ES-I3 (cell line): ENCODE results near the gene OR14J1.
"Not testable (repeated sequence)": the region's sequence is repeated elsewhere in the genome, so short reads cannot be mapped to it uniquely, and the experiment has no call there.

ENCODE experiments used
- H3K36me3 ChIP-seq: 2 replicates; pipeline ENCODE4 v1.6.1; 2013; ENCODE audit warnings: mild to moderate bottlenecking, low read length, control low read depth, moderate library complexity; ENCODE audit not compliant: insufficient read depth
- H3K4me1 ChIP-seq: 2 replicates; pipeline ENCODE4 v1.6.1; 2013; ENCODE audit warnings: mild to moderate bottlenecking, control low read depth, low read length; ENCODE audit not compliant: insufficient read depth
- H3K9ac ChIP-seq: 2 replicates; pipeline ENCODE4 v1.6.1; 2013; ENCODE audit warnings: low read depth, mild to moderate bottlenecking, low read length, moderate library complexity
- H3K9me3 ChIP-seq: 2 replicates; pipeline ENCODE4 v1.6.1; 2013; ENCODE audit warnings: mild to moderate bottlenecking, low read length, moderate library complexity; ENCODE audit not compliant: control insufficient read depth, insufficient read depth

OR14J1 gene, protein sequence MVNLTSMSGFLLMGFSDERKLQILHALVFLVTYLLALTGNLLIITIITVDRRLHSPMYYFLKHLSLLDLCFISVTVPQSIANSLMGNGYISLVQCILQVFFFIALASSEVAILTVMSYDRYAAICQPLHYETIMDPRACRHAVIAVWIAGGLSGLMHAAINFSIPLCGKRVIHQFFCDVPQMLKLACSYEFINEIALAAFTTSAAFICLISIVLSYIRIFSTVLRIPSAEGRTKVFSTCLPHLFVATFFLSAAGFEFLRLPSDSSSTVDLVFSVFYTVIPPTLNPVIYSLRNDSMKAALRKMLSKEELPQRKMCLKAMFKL

DNA sequence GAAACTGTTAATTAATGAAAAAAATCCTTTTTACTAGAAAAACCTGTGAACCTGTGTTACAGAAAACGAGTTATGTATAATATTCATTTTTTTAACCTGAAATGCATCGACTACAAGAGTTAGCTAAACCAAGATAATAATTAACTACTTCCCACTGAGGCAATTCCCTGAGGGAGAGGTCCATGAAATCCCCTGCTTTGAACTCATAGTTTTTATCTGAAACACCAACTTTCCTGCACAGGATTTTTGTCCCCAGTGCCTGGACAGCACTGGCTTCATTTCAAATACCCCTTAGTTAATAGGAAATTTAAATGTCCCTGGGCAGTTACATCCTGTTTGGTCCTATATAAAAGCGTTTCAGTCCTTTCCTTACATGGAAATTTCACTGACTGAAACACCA, at the start of gene OR14J1:
TSS of gene OR14J1 (plus strand) at position 386 of the 400 bp plus-strand sequence. CDS start 4,989 bp downstream, outside the sequence.
- Histone ChIP-seq H3K36me3 (no peaks in the 10 kb centered on the region), H3K9me3 (no peaks in the 10 kb centered on the region), H3K9ac (no peak within 1 kb of the TSS), H3K4me1 (no peaks in the 10 kb centered on the region)

DNA sequence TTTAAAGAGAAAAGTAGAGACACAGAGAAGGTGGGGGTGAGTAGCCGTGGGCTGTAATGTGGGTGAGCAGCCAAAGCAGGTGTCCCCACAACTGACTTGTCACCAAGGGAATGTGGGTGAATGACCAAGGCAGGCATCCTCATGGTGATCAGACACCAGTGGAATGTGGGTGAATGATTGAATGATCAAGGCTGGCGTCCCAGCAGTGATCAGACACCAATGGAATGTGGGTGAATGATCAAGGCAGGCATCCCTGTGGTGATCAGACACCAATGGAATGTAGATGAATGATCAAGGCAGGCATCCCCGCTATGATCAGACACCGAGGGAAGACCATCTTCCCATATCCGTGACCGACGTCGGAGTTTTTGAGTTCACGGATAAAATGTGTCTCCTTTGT, 49.8 kb upstream of the OR14J1 start:
- Histone ChIP-seq H3K4me1 (no peaks in the 10 kb centered on the region), H3K9me3 (no peaks in the 10 kb centered on the region), H3K9ac (no peak overlapping the region), H3K36me3 (no peaks in the 10 kb centered on the region)

DNA sequence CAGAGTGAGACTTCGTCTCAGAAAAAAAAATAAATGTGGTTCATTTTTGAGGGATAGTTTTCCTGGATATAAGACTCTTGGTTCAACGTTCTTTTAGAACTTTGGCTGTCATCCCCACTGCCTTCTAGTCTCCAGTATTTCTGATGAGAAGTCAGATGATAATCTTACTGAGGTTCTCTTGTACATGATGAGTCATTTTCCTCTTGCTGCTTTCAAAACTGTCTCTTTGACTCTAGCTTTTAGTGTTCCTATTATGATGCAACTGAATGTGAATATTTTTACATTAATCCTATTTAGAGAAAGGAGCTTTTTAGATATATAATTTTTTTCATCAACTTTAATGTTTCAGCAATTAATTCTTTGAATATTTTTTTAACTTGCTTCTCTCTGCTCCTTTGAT, 46.0 kb upstream of the OR14J1 start:
- Histone ChIP-seq H3K36me3 (no peaks in the 10 kb centered on the region), H3K9ac (no peak overlapping the region), H3K9me3 (no peaks in the 10 kb centered on the region), H3K4me1 (no peaks in the 10 kb centered on the region)

DNA sequence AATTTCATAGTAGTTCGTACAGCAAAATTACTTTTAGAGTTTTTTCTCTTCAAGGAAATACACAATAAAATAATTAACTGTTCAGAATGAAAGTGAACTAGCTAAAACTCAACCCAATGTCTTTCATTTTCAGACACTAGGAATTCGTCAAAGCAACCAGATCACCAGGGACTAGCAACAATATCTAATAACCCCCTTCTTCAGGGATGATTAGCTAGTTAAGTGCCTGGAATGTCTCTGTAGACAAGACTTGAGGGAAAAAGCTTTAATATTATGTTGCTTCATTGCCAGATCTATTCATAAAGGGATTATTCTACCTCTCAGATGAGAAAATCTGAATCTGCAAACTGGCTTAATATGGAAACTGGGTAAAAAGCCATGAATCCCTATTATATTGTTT, 41.8 kb upstream of the OR14J1 start:
- H3K9ac ChIP-seq = no peak overlapping the region
- H3K36me3 ChIP-seq = no peaks in the 10 kb centered on the region
- no peaks in the 10 kb centered on the region for H3K4me1 ChIP-seq
- H3K9me3 ChIP-seq = 0 out of 2 replicates have a peak, but pooled peaks cover 2% of the 10 kb centered on the region

DNA sequence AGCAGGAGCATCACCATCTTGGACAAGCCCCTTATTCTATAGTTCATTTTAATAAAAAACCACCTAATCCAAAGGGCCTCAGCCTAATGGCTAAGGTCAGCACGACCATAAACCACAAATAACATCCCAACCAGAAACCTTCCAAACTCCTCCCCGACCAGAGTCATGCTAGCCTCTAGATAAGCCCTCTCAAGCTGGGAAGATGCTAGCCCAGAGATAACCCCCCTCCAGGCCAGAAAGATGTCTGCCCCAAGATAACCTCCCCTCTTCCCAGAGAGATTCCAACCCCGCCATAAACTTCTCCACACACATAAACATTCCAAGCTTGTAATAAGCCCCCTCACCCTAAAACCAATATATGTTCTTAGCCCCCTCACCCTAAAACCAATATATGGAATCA, 38.5 kb upstream of the OR14J1 start:
- no peaks in the 10 kb centered on the region for H3K4me1 ChIP-seq
- no peaks in the 10 kb centered on the region for H3K36me3 ChIP-seq
- H3K9ac ChIP-seq = no peak overlapping the region
- H3K9me3 ChIP-seq = 0 out of 2 replicates have a peak, but pooled peaks cover 4% of the 10 kb centered on the region

DNA sequence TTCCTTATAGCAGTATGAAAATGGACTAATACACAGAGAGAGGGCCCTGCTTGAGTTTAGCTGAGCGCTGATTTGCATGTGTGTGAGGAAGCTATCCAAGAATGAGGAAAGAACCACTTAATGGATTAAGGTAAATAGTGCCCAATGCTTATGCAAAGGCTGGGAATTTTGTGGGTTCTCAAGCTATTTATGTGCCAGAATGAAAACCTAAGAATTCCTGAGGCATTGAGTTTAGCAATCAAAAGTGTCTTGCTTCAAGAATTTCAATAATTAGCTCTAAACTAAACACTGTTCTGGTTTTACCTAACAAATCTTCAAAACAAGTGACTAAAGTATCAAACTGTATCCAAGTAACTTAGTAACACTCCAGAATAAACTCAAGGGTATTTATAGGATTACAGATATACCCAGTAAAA, 7.0 kb upstream of the OR14J1 start:
- Histone ChIP-seq H3K36me3 (no peaks in the 10 kb centered on the region), H3K9me3 (no peaks in the 10 kb centered on the region), H3K9ac (no peak overlapping the region), H3K4me1 (no peaks in the 10 kb centered on the region; the same call in 1 of the 2 replicates)

DNA sequence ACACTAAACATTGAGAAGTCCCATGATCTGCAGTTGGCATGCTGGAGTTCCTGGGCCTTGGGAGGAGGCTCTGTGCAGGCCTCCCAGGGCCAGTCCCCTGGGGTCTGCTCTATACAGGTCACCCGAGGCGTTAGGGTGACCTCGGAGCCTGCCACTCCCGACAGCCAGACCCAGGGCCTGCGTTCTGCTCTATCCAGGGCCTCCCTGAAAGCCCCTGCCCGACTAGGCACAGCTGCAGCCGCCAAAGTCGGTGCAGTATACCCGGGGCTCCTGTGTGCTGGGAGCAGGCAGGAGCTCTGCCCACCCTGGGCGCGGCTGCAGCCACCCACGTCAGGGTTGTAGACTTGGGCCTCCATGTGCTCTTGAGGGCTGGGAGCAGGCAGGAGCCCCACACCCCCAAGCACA, 6.3 kb upstream of the OR14J1 start:
- no peaks in the 10 kb centered on the region for H3K36me3 ChIP-seq
- no peak overlapping the region for H3K9ac ChIP-seq
- H3K9me3 ChIP-seq = no peaks in the 10 kb centered on the region
- H3K4me1 ChIP-seq = no peaks in the 10 kb centered on the region; the same call in 1 of the 2 replicates

DNA sequence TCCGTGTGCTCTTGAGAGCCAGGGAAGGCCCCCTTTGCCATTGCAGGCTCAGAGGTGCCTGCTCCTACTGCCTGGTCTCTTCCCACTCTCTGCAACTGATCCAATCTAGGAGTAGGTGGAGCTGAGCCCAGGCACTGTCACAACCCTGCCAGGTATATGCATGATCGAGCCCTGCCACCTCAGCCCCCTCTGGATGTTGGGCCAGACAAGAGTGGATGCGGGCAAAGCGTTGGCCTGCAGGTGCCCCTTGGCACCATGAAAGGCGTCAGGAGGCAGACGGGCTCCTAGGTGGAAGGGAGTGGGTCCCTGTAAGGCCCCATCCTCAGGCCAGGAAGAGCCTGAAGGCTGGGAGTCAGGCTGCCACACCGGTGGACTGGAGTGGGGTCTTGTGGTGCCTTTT, 5.9 kb upstream of the OR14J1 start:
- H3K36me3 ChIP-seq = no peaks in the 10 kb centered on the region
- no peaks in the 10 kb centered on the region for H3K9me3 ChIP-seq
- no peaks in the 10 kb centered on the region; the same call in 1 of the 2 replicates for H3K4me1 ChIP-seq
- H3K9ac ChIP-seq = no peak overlapping the region

DNA sequence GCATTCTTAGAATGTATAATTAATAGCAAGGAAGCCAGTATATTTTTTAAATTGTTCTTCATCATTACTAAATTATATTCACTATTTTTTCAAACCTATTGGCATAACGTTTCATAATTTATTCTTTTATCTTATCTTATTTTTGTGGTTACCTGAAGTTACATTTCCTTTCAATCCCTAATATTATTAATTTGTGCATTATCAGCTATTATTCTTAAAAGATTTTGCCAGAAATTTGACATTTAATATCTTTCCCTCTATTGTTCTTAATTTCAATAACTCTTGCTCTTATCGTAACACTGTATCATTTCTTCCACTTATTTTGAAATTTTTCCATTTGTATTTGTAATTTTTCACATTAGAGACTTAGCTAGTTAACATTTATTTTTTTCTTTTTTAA, 18.4 kb downstream of the OR14J1 start:
- no peaks in the 10 kb centered on the region for H3K9me3 ChIP-seq

DNA sequence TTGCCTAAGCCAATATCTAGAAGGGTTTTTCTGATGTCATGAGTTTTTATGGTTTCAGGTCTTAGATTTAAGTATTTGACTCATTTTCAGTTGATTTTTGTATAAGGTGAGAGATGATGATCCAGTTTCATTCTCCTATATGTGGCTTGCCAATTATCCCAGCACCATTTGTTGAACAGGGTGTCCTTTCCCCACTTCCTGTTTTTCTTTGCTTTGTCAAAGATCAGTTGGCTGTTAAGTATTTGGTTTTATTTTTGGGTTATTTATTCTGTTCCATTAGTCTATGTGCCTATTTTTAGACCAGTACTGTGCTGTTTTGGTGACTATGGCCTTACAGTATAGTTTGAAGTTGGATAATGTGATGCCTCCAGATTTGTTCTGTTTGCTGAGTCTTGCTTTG, 21.8 kb downstream of the OR14J1 start:
- not testable (repeated sequence) for H3K4me1 ChIP-seq, H3K9me3 ChIP-seq, H3K36me3 ChIP-seq, H3K9ac ChIP-seq

More for the DNA sequence above, 18.4 kb downstream of the OR14J1 start:
- no peaks in the 10 kb centered on the region for H3K4me1 ChIP-seq
- H3K9ac ChIP-seq = no peak overlapping the region
- no peaks in the 10 kb centered on the region for H3K36me3 ChIP-seq

DNA sequence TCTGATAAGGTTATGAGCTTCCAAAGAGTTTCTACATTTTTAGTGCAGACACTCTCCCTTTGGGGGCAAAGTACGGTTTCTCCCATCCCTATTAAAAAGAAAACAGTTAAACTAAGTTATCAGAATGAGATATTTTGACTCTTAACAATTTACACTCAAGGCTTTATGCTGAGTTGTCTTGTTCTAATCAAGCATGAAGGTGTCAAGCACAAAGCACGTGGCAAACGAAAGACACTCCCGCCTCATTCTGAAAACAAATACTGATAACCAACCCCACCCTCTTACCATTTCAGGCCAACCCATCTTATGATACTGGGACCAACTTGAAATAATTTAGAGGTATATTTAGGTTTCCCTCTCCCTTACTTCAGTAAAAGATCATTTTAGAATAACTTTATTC, 24.3 kb downstream of the OR14J1 start:
- Histone ChIP-seq H3K4me1 (no peaks in the 10 kb centered on the region), H3K9ac (no peak overlapping the region), H3K36me3 (no peaks in the 10 kb centered on the region), H3K9me3 (no peaks in the 10 kb centered on the region)

DNA sequence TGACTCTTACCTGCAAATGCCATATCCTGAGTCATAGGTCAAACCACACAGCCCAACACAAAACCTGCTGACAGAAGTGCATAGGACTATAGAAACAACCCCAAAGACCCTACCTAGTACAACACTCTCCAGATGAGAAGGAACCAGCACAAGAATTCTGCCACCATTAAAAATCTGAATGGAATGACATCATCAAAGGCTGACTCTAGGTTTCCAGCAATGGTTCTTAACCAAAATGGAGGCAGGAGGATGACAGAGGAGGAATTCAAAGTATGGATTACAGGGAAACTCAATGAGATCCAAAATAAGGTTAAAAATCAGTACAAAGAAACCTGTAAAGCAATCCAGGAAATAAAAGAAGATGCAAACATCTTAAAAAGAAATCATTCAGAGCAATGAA, 31.2 kb downstream of the OR14J1 start:
- Histone ChIP-seq H3K36me3 (no peaks in the 10 kb centered on the region), H3K9ac (no peak overlapping the region), H3K9me3 (no peaks in the 10 kb centered on the region), H3K4me1 (no peaks in the 10 kb centered on the region)

DNA sequence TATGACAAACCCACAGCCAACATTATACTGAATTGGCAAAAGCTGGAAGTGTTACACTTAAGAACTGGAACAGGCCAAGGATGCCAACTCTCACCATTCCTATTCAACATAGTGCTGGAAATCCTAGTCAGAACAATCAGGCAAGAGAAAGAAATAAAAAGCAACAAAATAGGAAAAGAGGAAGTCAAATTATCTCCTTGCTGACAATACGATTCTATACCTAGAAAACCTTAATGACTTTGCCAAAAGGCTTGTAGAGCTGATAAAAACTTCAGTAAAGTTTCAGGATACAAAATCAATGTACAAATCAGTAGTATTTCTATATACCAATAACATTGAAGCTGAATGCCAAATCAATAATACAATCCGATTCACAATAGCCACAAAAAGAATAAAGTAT, 34.8 kb downstream of the OR14J1 start:
- Histone ChIP-seq H3K36me3 (no peaks in the 10 kb centered on the region), H3K9ac (no peak overlapping the region)

DNA sequence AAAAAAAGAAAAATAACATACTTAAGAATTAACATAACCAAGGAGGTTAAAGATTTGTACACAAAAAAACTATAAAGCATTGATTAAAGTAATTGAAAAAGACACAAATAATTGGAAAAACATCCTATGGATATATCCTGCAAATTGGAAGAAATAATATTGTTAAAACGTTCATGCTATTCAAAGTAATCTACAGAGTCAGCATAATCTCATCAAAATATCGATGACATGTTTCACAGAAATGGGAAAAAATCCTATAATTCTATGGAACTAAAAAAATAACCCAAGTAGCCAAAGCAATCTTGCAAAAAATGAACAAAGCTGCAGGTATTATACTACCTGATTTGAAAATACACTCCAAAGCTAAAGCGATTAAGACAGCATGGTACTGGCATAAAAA, 43.9 kb downstream of the OR14J1 start:
- H3K4me1 ChIP-seq = no peaks in the 10 kb centered on the region
- no peaks in the 10 kb centered on the region for H3K36me3 ChIP-seq
- no peaks in the 10 kb centered on the region for H3K9me3 ChIP-seq
- no peak overlapping the region for H3K9ac ChIP-seq

More for the DNA sequence above, 34.8 kb downstream of the OR14J1 start:
- Histone ChIP-seq H3K4me1 (no peaks in the 10 kb centered on the region), H3K9me3 (no peaks in the 10 kb centered on the region)

DNA sequence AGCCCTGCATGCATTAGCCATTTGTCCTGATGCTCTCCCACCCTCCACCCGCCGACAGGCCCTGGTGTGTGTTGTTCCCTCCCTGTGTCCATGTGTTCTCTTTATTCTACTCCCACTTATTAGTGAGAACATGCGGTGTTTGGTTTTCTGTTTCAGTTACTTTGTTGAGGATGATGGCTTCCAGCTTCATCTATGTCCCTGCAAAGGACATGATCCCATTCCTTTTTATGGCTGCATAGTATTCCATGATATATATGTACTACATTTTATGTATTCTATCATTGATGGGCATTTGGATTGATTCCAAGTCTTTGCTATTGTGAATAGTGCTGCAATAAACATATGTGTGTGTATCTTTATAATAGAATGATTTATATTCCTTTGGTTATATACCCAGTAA, 47.8 kb downstream of the OR14J1 start:
- H3K4me1 ChIP-seq, H3K9me3 ChIP-seq, H3K9ac ChIP-seq, H3K36me3 ChIP-seq: not testable (repeated sequence)
